Loucy (cell line): ENCODE data around the gene PADI1.

ENCODE experiments used
- EZH2phosphoT487 ChIP-seq: fragments of 200-600 bp; IDR thresholded peaks from 2 replicates; pipeline ENCODE4 v1.6.1; 2018; ENCODE audit warnings: antibody characterized with exemption, mild to moderate bottlenecking, moderate library complexity, borderline replicate concordance
- TF ChIP-seq, protein P1 (sequence below): fragments of 200-600 bp; sonication (generic); conservative IDR thresholded peaks from 2 replicates; pipeline ENCODE4 v1.5.1; 2014; ENCODE audit warnings: mild to moderate bottlenecking, antibody characterized with exemption, low read length

DNA sequence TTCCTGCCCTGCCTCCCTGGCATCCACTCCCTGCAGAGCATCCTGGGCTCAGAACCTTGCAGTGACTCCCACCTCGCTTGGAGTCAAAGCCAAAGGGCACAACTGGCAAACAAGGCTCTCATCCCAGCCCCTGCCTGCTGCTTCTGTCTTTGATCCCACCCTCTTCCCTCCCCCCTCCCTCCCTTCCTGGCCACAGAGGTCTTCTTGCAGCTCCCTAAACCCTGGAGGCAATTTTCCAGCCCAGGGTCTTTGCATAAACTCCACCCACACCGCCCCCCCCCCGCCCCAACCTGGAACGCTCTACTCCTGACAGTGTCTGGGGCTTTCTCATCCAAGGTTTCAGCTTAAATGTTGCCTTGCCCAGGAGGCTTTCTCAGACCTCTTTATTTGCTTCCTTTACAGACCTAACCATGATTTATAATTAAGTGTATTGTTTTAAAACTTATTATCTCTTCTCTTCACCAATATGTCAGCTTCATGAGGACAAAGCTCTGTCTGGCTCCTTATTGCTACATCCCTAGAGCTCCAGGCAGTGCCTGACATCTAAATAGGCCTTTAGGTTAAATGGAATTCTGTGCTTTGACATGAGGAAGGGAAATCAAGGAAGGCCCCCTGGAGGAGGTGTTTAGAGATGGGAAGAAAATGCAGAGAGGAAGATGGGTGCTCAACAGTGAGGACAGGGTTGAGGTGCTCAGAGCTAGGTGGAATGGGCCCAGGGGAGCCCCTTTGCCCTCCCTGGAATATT, 37.7 kb upstream of the PADI1 start:
- TF ChIP-seq, protein P1, sequence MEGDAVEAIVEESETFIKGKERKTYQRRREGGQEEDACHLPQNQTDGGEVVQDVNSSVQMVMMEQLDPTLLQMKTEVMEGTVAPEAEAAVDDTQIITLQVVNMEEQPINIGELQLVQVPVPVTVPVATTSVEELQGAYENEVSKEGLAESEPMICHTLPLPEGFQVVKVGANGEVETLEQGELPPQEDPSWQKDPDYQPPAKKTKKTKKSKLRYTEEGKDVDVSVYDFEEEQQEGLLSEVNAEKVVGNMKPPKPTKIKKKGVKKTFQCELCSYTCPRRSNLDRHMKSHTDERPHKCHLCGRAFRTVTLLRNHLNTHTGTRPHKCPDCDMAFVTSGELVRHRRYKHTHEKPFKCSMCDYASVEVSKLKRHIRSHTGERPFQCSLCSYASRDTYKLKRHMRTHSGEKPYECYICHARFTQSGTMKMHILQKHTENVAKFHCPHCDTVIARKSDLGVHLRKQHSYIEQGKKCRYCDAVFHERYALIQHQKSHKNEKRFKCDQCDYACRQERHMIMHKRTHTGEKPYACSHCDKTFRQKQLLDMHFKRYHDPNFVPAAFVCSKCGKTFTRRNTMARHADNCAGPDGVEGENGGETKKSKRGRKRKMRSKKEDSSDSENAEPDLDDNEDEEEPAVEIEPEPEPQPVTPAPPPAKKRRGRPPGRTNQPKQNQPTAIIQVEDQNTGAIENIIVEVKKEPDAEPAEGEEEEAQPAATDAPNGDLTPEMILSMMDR = no peak
- no peak for TF ChIP-seq EZH2phosphoT487
